Stimulated activated CD4-positive, alpha-beta T cell treated with anti-CD3 and anti-CD28 coated beads, Interleukin-1b, Interleukin-23, amount 100 ng/mL, for 48 hours (primary cell): ENCODE results near the gene TMC3.

Source experiments
- DNase-seq: peaks from one replicate; pipeline ENCODE4 v3.0.0-alpha.2; 2020

TMC3 gene

GRCh38 chr15:81296673-81297072, 77.3 kb downstream of the TMC3 start:
- peak; percentile 79 for DNase-seq

GRCh38 chr15:81296186-81296585, 77.8 kb downstream of the TMC3 start:
- DNase-seq = no peak

GRCh38 chr15:81295486-81296121, 78.4 kb downstream of the TMC3 start:
- DNase-seq = no peak

- DNase-seq = no peak
Observed at GRCh38 chr15:81294516-81294880, 79.5 kb downstream of the TMC3 start.

GRCh38 chr15:81293728-81294515, 80.1 kb downstream of the TMC3 start:
- DNase-seq = peak; percentile 79

- DNase-seq = peak; percentile 51
Observed at GRCh38 chr15:81292523-81293001, 81.5 kb downstream of the TMC3 start.

- DNase-seq = no peak
Observed at GRCh38 chr15:81291916-81292522, 82.0 kb downstream of the TMC3 start.

GRCh38 chr15:81289910-81290309, 84.1 kb downstream of the TMC3 start:
- no peak for DNase-seq

- DNase-seq = no peak
Observed at GRCh38 chr15:81288616-81289015, 85.4 kb downstream of the TMC3 start.

GRCh38 chr15:81288040-81288439, 86.0 kb downstream of the TMC3 start:
- no peak for DNase-seq

GRCh38 chr15:81286621-81287121, 87.3 kb downstream of the TMC3 start:
- DNase-seq = no peak

- no peak for DNase-seq
Observed at GRCh38 chr15:81285461-81285860, 88.6 kb downstream of the TMC3 start.

- no peak for DNase-seq
Observed at GRCh38 chr15:81284256-81285031, 89.6 kb downstream of the TMC3 start.

- DNase-seq = no peak
Observed at GRCh38 chr15:81282911-81283310, 91.1 kb downstream of the TMC3 start.

GRCh38 chr15:81282606-81282895, 91.5 kb downstream of the TMC3 start:
- DNase-seq = no peak

- no peak for DNase-seq
Observed at GRCh38 chr15:81281766-81282605, 92.0 kb downstream of the TMC3 start.

GRCh38 chr15:81281456-81281735, 92.6 kb downstream of the TMC3 start:
- no peak for DNase-seq
